WTC11 (cell line): ENCODE measurements around the gene GPC6. TPM values are rescaled to one million over a fixed set of nuclear protein-coding genes. Genes with fewer than 3 reads are reported as not detected.

Source experiments
- ATAC-seq: fragments of 200-7000 bp; cut with Tn5 transposase; 2 replicates; pipeline ENCODE4 v1.10.0; 2021; ENCODE audit warnings: mild to moderate bottlenecking, moderate library complexity
- CTCF ChIA-PET: fragments of 300-600 bp; sonication (Branson Sonifier 250); formaldehyde crosslinking; loops from one replicate; lab custom pipeline; 2021; ENCODE audit warnings: antibody characterized with exemption; lab: Charles Lee
- POLR2A ChIA-PET: fragments of 350-600 bp; sonication (Branson Sonifier 250); formaldehyde crosslinking; loops from one replicate; lab custom pipeline; 2021; ENCODE audit warnings: antibody characterized with exemption; lab: Charles Lee
- DNase-seq: peaks from one replicate; pipeline ENCODE4 v3.0.0; 2021; ENCODE audit warnings: low spot score
- H3K27ac Mint-ChIP-seq: 2 replicates; pipeline ENCODE4 v1.8.0; 2021; ENCODE audit warnings: mixed read lengths
- H3K27me3 Mint-ChIP-seq: 2 replicates; pipeline ENCODE4 v1.8.0; 2021; ENCODE audit warnings: low read depth, mild to moderate bottlenecking, moderate library complexity, mixed read lengths
- H3K36me3 Mint-ChIP-seq: 2 replicates; pipeline ENCODE4 v1.8.0; 2021; ENCODE audit warnings: mixed read lengths
- H3K4me1 Mint-ChIP-seq: 2 replicates; pipeline ENCODE4 v1.8.0; 2022; ENCODE audit warnings: mixed read lengths
- H3K4me3 Mint-ChIP-seq: 2 replicates; pipeline ENCODE4 v1.8.0; 2021; ENCODE audit warnings: mild to moderate bottlenecking, moderate library complexity, mixed read lengths
- H3K9me3 Mint-ChIP-seq: 2 replicates; pipeline ENCODE4 v1.8.0; 2021; ENCODE audit warnings: mixed read lengths
- ATF6 ChIP-seq: sonication (generic); formaldehyde crosslinking; IDR thresholded peaks from 2 replicates; pipeline ENCODE4 v1.8.1; 2023; ENCODE audit warnings: mild to moderate bottlenecking, missing genetic modification reagents
- CBFB ChIP-seq: sonication (generic); formaldehyde crosslinking; IDR thresholded peaks from 2 replicates; pipeline ENCODE4 v1.8.1; 2022; ENCODE audit warnings: mild to moderate bottlenecking, low read depth, missing genetic modification reagents
- CDX4 ChIP-seq: fragments of 250-450 bp; sonication (Bioruptor Pico); IDR thresholded peaks from 2 replicates; pipeline ENCODE4 v1.9.0; 2021; ENCODE audit warnings: moderate library complexity, mild to moderate bottlenecking, inconsistent platforms, borderline replicate concordance
- CTCF ChIP-seq: fragments of 200-600 bp; IDR thresholded peaks from 2 replicates; pipeline ENCODE4 v1.8.0; 2022; ENCODE audit warnings: antibody characterized with exemption
- E2F4 ChIP-seq: sonication (generic); formaldehyde crosslinking; IDR thresholded peaks from 2 replicates; pipeline ENCODE4 v1.8.1; 2022; ENCODE audit warnings: low read depth, mild to moderate bottlenecking, moderate library complexity, missing genetic modification reagents, borderline replicate concordance
- ELF4 ChIP-seq: sonication (generic); formaldehyde crosslinking; IDR thresholded peaks from 2 replicates; pipeline ENCODE4 v1.8.1; 2022; ENCODE audit warnings: low read depth, mild to moderate bottlenecking, moderate library complexity, missing genetic modification reagents
- ERG ChIP-seq: fragments of 250-450 bp; sonication (Bioruptor Pico); IDR thresholded peaks from 2 replicates; pipeline ENCODE4 v1.8.0; 2021; ENCODE audit warnings: mild to moderate bottlenecking
- FOXK1 ChIP-seq: sonication (generic); formaldehyde crosslinking; IDR thresholded peaks from 2 replicates; pipeline ENCODE4 v1.8.0; 2022; ENCODE audit warnings: mild to moderate bottlenecking, moderate library complexity, missing genetic modification reagents
- MLX ChIP-seq: sonication (generic); formaldehyde crosslinking; IDR thresholded peaks from 2 replicates; pipeline ENCODE4 v1.8.1; 2023; ENCODE audit warnings: mild to moderate bottlenecking, missing genetic modification reagents, moderate library complexity
- NR1H2 ChIP-seq: sonication (generic); formaldehyde crosslinking; IDR thresholded peaks from 2 replicates; pipeline ENCODE4 v1.9.0; 2021; ENCODE audit warnings: mild to moderate bottlenecking, moderate library complexity, missing genetic modification reagents
- PRDM15 ChIP-seq: sonication (generic); formaldehyde crosslinking; IDR thresholded peaks from 2 replicates; pipeline ENCODE4 v1.8.0; 2022; ENCODE audit warnings: missing genetic modification reagents
- ZNF138 ChIP-seq: sonication (generic); formaldehyde crosslinking; conservative IDR thresholded peaks from 2 replicates; pipeline ENCODE4 v1.8.1; 2022; ENCODE audit warnings: mild to moderate bottlenecking, moderate library complexity, missing genetic modification reagents
- ZNF232 ChIP-seq: sonication (generic); formaldehyde crosslinking; IDR thresholded peaks from 2 replicates; pipeline ENCODE4 v1.8.0; 2022; ENCODE audit warnings: mild to moderate bottlenecking, missing genetic modification reagents
- ZNF263 ChIP-seq: sonication (generic); formaldehyde crosslinking; IDR thresholded peaks from 2 replicates; pipeline ENCODE4 v1.8.1; 2022; ENCODE audit warnings: low read depth, mild to moderate bottlenecking, moderate library complexity, missing genetic modification reagents
- ZNF416 ChIP-seq: fragments of 250-450 bp; sonication (Bioruptor Pico); IDR thresholded peaks from 2 replicates; pipeline ENCODE4 v1.9.0; 2021; ENCODE audit warnings: mild to moderate bottlenecking, inconsistent platforms
- ZNF425 ChIP-seq: fragments of 250-450 bp; sonication (Bioruptor Pico); conservative IDR thresholded peaks from 2 replicates; pipeline ENCODE4 v1.9.0; 2021; ENCODE audit warnings: mild to moderate bottlenecking
- ZSCAN18 ChIP-seq: fragments of 250-450 bp; sonication (Bioruptor Pico); IDR thresholded peaks from 2 replicates; pipeline ENCODE4 v2.1.2; 2022; ENCODE audit warnings: mild to moderate bottlenecking, moderate library complexity
- total RNA-seq: library from RNA; stranded (reverse); gene quantifications from 3 replicates; pipeline ENCODE4 v1.2.3, GENCODE V29; 2021

GPC6 gene
- total RNA-seq, 1 experiment from 2014 or later, result 19.5 TPM

- no peaks in the 10 kb centered on the region for H3K36me3 Mint-ChIP-seq
- no peaks in the 10 kb centered on the region for H3K27me3 Mint-ChIP-seq
- no peak overlapping the region for H3K27ac Mint-ChIP-seq
- TF ChIP-seq ZNF416 (CRISPR knock-in tag), result no peak
- no peak for TF ChIP-seq ZSCAN18 (CRISPR knock-in tag)
- TF ChIP-seq ERG (CRISPR knock-in tag), result no peak
- TF ChIP-seq ATF6 (CRISPR knock-in tag), result no peak
- no peak for TF ChIP-seq MLX (CRISPR knock-in tag)
- no peak for TF ChIP-seq CDX4 (CRISPR knock-in tag)
- TF ChIP-seq ZNF425, result no peak
- no peak for TF ChIP-seq ELF4 (CRISPR knock-in tag)
- no peak for TF ChIP-seq PRDM15 (CRISPR knock-in tag)
- no peak for TF ChIP-seq ZNF263 (CRISPR knock-in tag)
- TF ChIP-seq FOXK1 (CRISPR knock-in tag), result no peak
- no peak for TF ChIP-seq E2F4
- no peak for TF ChIP-seq ZNF232
- no peak for TF ChIP-seq CTCF
- no peak for TF ChIP-seq ZNF138
- TF ChIP-seq NR1H2, result no peak
- TF ChIP-seq CBFB (CRISPR knock-in tag), result no peak
- no peaks in the 10 kb centered on the region for H3K9me3 Mint-ChIP-seq
- ChIA-PET POLR2A (no interaction called here), CTCF (no interaction called here)
- DNase-seq, result no peak
- no peak for ATAC-seq
- H3K4me1 Mint-ChIP-seq, result peaks cover 45% of the 10 kb centered on the region
- H3K4me3 Mint-ChIP-seq, result no peak overlapping the region
These were observed 63.9 kb downstream of the GPC6 start for GRCh38 chr13:93290503-93290902.
